HG03139 (cell line): ENCODE measurements around the gene TAPBP.
"Not testable (repeated sequence)": the region's sequence is repeated elsewhere in the genome, so short reads cannot be mapped to it uniquely, and the experiment has no call there.

ENCODE experiments used
- ATAC-seq: cut with Tn5 transposase; IDR thresholded peaks from one replicate; pipeline ENCODE4 v1.9.1; 2021; ENCODE audit not compliant: unreplicated experiment

TAPBP gene

DNA sequence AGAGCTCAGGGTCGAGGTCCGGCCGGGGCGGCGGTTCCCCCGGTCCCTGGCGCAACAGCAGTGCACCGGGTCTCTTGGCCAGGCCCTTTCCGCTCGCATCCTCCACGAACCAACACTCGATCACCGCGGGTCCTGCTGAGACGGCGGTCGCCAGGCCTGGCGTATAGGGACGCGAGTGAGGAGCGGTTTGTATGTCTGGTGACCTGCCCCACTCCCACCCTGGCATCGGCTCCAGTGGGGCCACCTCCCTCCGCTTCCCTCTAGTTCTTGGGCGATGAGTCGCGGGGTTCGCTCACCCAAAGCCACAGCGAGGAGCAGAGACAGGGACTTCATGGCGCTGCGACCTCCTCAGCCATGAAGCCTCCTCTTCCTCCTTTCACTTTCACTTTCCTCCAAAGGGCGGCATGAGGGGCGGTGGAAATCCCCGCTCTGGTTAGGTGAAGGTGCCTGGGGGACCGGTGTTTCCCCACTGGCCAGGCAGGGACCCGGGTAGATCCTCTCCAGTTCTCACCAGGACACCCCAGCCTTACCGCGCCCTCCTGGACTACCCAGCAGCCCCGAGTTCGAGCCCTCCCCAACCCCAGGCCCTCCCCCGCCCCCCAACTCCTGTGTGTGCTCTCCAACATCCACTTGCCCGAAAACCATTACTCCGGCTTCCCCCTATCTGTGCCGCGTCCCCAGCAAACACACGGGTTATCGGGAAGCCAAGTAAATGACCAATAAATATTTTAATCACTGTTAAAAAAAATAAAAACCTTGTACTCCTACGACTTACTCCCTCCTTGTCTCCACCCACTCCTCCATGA lies at the start of gene TAPBP:
TAPBP (minus strand) TSS at position 370 of the 806 bp plus-strand sequence; CDS start at position 333, 37 bp downstream.
- ATAC-seq, result peak; percentile 30

DNA sequence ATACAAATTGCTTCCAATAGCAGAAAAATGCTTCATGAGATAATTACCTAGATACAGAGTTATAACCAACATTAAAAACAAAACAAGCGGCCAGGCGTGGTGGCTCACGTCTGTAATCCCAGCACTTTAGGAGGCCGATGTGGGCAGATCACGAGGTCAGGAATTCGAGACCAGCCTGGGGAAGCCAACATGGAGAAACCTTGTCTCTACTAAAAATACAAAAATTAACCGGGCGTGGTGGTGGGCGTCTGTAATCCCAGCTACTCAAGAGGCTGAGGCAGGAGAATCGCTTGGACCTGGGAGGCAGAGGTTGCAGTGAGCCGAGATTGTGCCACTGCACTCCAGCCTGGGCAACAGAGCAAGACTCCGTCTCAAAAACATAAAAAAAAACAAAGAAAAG lies 49.6 kb upstream of the TAPBP start:
- not testable (repeated sequence) for ATAC-seq

DNA sequence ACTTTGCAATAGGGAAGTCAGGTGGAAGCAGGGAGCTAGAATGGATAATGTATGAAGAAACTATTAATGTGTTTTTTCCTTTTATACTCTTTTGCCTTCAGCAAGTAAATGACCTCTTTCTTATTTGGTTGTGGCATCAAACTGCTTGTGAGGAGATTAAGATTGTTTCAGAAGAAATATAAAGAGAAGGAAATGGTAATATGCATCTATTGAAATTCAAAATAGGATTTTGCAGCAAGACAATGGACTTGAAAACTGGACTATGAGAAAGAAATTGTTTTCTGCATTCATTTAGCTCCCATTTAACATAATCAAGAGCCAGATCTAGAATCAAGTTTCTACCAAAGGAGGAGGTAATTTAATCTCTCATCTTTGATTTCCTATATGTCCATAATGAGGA lies 45.5 kb upstream of the TAPBP start:
- no peak for ATAC-seq

DNA sequence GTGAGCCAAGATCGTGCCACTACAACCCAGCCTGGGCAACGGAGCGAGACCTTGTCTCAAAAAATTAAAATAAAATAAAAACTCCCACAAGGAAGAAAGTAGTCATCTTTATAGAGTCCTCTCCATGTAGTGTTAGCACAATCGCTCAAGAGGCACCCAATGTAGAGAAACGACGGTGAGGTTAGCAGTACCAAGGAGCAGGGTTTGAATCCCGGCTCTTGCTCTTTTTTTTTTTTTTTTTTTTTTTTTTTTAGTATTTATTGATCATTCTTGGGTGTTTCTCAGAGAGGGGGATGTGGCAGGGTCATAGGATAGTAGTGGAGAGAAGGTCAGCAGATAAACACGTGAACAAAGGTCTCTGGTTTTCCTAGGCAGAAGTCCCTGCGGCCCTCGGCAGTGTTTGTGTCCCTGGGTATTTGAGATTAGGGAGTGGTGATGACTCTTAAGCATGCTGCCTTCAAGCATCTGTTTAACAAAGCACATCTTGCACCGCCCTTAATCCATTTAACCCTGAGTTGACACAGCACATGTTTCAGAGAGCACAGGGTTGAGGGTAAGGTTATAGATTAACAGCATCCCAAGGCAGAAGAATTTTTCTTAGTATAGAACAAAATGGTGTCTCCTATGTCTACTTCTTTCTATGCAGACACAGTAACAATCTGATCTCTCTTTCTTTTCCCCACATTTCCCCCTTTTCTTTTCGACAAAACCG lies 43.4 kb upstream of the TAPBP start:
- ATAC-seq, result not testable (repeated sequence)

DNA sequence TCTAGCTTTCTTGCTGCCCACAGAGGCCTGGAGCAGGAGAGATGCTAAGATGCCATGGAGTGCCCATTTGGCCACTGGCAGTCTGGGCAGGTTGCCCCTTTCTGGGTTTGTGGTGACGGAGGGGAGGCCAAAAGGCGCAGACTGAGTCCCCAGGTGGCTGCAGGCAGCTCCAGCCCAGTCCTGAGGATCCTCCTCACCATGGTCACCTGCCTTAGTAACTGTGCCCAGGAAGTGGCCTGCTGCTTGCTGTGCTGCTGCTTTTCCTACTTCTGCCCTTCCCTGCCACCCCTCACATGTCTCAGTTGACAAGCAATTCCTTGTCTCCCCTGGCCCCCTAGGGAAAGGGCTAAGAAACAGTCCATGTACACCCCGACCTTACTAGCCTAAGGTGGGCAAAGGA lies 42.4 kb upstream of the TAPBP start:
- ATAC-seq, result no peak

- not testable (repeated sequence) for ATAC-seq
Observed at GRCh38 chr6:33355860-33356259, 42.0 kb upstream of the TAPBP start.

DNA sequence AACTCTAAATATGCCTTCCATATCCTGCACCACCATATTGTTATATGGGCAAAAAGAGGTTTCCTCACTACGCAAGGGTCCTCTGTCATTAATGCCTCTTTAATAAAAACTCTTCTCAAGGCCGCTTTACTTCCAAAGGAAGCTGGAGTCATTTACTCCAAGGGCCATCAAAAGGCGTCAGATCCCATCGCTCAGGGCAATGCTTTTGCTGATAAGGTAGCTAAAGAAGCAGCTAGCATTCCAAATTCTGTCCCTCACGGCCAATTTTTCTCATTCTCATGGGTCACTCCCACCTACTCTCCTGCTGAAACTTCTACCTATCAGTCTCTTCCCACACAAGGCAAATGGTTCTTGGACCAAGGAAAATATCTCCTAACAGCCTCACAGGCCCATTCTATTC lies 33.9 kb upstream of the TAPBP start:
- no peak for ATAC-seq

GRCh38 chr6:33346972-33347371 lies 33.1 kb upstream of the TAPBP start:
- not testable (repeated sequence) for ATAC-seq

GRCh38 chr6:33344701-33345697 lies 31.1 kb upstream of the TAPBP start:
- no peak for ATAC-seq

DNA sequence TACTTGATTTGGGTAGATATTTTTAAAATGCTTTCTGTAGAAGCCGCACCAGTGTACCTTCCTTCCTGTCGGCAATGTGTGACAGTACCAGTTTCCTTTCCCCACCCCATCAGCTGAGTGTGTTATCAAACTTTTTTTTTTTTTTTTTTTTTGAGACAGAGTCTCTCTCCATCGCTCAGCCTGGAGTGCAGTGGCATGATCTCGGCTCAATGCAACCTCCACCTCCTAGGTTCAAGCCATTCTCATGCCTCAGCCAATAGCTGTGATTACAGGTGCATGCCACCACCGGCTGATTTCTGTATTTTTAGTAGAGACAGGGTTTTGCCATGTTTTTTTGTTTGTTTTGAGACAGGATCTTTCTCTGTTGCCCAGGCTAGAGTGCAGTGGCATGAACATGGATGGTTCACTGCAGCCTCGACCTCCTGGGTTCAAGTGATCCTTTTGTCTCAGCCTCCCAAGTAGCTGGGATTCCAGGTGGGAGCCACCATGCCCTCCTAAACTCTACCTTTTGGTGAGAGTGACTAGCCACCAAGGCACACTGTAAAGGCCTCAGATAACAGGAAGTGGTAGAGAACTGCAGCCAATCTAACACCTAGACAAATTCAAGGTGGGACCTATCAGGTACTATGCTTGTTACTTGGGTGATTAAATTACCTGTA lies 30.2 kb upstream of the TAPBP start:
- ATAC-seq, result no peak

GRCh38 chr6:33343606-33343952 lies 29.7 kb upstream of the TAPBP start:
- ATAC-seq, result not testable (repeated sequence)

DNA sequence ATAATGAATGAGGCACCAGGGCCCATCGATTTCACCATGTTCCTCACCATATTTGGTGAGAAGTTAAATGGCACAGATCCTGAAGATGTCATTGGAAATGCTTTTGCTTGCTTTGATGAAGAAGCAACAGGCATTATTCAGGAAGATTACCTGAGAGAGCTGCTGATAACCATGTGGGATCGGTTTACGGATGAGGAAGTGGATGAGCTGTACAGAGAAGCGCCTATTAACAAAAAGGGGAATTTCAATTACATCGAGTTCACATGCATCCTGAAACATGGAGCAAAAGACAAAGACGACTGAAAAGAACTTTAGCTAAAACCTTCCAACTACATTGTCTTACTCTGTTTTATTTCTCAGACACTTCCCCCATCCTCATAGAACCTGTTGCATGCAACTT lies 25.3 kb upstream of the TAPBP start:
- ATAC-seq, result no peak

DNA sequence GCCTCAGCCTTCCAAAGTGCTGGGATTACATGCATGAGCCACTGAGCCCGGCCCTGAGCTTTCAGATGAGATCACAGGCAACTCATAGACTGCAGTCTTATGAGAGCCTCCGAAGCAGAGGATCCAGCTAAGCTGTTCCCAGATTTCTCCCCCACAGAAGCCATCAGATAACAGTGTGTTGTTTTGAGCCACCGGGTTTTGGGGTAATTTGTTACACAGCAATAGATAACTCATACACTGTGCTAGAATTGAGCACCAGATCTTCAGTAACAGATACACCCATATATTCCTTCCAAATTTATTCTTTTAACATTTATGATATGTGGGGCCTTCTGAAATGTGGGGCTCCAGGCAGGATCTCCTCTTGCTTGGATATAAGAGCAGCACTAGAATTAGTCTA lies 22.6 kb upstream of the TAPBP start:
- no peak for ATAC-seq

DNA sequence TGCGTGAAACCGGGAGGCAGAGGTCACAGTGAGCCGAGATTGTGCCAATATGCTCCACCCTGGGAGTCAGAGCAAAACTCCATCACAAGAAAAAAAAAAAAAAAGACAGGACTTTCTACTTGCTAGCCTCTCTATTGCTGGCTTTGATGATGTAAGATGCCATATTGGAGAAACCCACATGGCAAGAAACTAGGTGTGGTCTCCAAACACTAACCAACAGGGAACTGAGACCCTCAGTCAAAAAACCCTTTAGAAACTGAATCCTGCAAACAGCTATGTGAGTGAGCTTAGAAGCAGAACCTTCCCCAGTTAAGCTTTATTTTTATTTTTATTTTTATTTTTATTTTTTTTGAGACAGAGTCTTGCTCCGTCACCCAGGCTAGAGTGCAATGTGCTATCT lies 22.0 kb upstream of the TAPBP start:
- ATAC-seq, result no peak

GRCh38 chr6:33333666-33334065 lies 19.8 kb upstream of the TAPBP start:
- no peak for ATAC-seq

DNA sequence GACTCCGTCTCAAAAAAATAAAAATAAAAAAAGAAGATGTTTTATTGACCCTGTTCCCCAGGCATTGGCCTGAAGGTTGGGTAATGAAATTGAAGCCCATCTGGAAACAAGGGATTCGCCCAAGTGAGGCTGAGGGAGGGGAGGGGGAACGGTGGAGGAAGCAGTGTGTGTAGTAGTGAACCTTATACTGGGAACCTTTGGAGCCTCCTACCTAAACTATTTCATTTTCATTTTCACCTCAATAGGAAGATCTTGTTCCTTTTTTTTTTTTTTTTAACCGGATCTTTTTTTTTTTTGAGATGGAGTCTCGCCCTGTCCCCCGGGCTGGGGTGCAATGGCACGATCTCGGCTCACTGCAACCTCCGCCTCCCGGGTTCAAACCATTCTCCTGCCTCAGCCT lies 16.9 kb upstream of the TAPBP start:
- no peak for ATAC-seq

DNA sequence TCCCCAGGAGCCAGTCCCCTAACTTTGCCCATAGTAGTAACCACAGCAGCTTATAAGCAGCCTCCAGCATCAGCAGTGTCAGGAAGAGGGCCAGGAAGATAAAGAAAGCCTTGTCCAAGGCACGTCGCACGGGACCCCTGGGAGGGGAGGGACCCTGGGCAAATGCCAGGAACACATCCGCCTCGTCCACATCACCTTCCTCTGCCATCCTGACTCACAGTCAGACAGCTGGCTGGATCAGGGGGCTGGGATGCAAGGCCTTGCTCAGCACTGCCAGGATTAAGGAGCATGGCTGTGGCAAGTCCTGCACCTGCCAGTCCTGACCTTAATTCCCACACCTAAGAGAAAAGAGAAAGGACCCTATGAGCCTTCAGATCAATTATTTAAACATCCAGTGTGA lies 15.2 kb upstream of the TAPBP start:
- ATAC-seq, result no peak

GRCh38 chr6:33324125-33324524 lies 10.2 kb upstream of the TAPBP start:
- no peak for ATAC-seq

GRCh38 chr6:33323623-33323948 lies 9.7 kb upstream of the TAPBP start:
- no peak for ATAC-seq

DNA sequence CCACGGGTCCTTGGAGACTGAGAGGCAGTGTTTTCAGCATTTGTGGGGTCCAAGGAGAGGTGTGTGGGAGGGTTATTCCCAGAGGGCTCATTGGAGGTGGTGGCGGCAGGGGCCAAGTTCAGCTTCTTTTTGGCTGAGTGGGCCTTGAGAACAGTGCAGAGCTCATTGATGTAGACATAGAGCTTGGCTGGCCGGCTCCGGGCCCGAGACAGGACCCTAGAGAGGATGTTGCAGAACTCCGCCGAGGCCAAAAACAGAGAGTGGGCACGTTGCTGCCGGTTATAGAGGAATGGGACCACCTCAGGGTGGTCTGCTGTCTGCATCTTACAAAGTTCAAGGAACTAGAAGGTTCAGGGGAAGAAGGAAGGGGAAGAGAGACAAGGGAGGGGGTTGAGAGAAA lies 7.3 kb upstream of the TAPBP start:
- ATAC-seq, result no peak
